ENCODE results near the gene KLHDC9.
A peak's percentile ranks its signal among the peaks of the same experiment; 100 is the strongest.
"Not testable (repeated sequence)": the region's sequence is repeated elsewhere in the genome, so short reads cannot be mapped to it uniquely, and the experiment has no call there.

The KLHDC9 gene

GRCh38 chr1:161098210-161099068, at the start of gene KLHDC9:
Gene KLHDC9 (plus strand): TSS chr1:161098361. CDS start chr1:161098536, 175 bp downstream.
- DNase-seq, result peak; percentile 93

- DNase-seq, result no peak
Measured at GRCh38 chr1:161048949-161049722, 49.0 kb upstream of the KLHDC9 start.

- DNase-seq, result no peak
Measured at GRCh38 chr1:161051219-161051618, 46.9 kb upstream of the KLHDC9 start.

- DNase-seq, result no peak
Measured at GRCh38 chr1:161052899-161053298, 45.3 kb upstream of the KLHDC9 start.

GRCh38 chr1:161054232-161054631, 43.9 kb upstream of the KLHDC9 start:
- no peak for DNase-seq

GRCh38 chr1:161054805-161055204, 43.4 kb upstream of the KLHDC9 start:
- DNase-seq, result no peak

GRCh38 chr1:161059293-161059692, 38.9 kb upstream of the KLHDC9 start:
- no peak for DNase-seq

- no peak for DNase-seq
Measured at GRCh38 chr1:161061419-161061818, 36.7 kb upstream of the KLHDC9 start.

GRCh38 chr1:161063936-161064335, 34.2 kb upstream of the KLHDC9 start:
- not testable (repeated sequence) for DNase-seq

- DNase-seq, result not testable (repeated sequence)
Measured at GRCh38 chr1:161065681-161066080, 32.5 kb upstream of the KLHDC9 start.

- DNase-seq, result no peak
Measured at GRCh38 chr1:161066694-161067093, 31.5 kb upstream of the KLHDC9 start.

GRCh38 chr1:161068306-161069234, 29.6 kb upstream of the KLHDC9 start:
- DNase-seq, result no peak

GRCh38 chr1:161069241-161069640, 28.9 kb upstream of the KLHDC9 start:
- no peak for DNase-seq

GRCh38 chr1:161069731-161070270, 28.4 kb upstream of the KLHDC9 start, which contains the start of gene ARHGAP30:
Gene ARHGAP30 (minus strand): TSS chr1:161069891. CDS start chr1:161069624, 267 bp downstream.
- DNase-seq, result no peak

- DNase-seq, result no peak
Measured at GRCh38 chr1:161070761-161071160, 27.4 kb upstream of the KLHDC9 start.

GRCh38 chr1:161071886-161072371, 26.2 kb upstream of the KLHDC9 start:
- peak; percentile 16 for DNase-seq

GRCh38 chr1:161072751-161073449, 25.3 kb upstream of the KLHDC9 start:
- DNase-seq, result no peak

GRCh38 chr1:161073474-161074121, 24.6 kb upstream of the KLHDC9 start:
- no peak for DNase-seq

- no peak for DNase-seq
Measured at GRCh38 chr1:161074676-161075368, 23.3 kb upstream of the KLHDC9 start.

GRCh38 chr1:161076410-161076809, 21.8 kb upstream of the KLHDC9 start:
- DNase-seq, result no peak
